HG03039 (cell line): ENCODE data around the gene PTPN1.
"Not testable (repeated sequence)": the region's sequence is repeated elsewhere in the genome, so short reads cannot be mapped to it uniquely, and the experiment has no call there.

Experiments
- ATAC-seq: cut with Tn5 transposase; IDR thresholded peaks from one replicate; pipeline ENCODE4 v1.9.1; 2021; ENCODE audit warnings: mild to moderate bottlenecking, moderate library complexity; ENCODE audit not compliant: unreplicated experiment

PTPN1 gene

DNA sequence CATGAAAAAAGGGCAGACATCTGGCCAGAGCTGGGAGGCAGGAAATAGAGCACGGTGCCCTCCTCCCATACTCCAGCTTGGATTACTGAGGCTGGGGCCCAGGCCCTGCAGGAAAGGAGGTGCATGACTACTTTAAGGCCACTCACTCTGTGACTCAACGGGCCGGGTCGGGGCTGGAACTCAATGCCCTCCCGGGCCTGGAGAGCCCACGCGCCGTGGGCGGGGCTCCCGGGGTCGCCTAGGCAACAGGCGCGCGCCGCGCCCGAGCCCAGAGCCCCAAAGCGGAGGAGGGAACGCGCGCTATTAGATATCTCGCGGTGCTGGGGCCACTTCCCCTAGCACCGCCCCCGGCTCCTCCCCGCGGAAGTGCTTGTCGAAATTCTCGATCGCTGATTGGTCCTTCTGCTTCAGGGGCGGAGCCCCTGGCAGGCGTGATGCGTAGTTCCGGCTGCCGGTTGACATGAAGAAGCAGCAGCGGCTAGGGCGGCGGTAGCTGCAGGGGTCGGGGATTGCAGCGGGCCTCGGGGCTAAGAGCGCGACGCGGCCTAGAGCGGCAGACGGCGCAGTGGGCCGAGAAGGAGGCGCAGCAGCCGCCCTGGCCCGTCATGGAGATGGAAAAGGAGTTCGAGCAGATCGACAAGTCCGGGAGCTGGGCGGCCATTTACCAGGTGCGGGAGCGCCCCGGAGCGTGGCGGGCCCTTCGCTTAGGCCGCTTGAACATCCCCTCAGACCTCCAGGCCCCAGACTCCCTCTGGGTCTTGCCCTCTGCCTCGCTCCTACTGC, at the start of gene PTPN1:
TSS of gene PTPN1 (plus strand) at position 461 of the 783 bp plus-strand sequence. CDS start at position 606, 145 bp downstream.
- ATAC-seq: peak; percentile 84

GRCh38 chr20:50460608-50461267, 49.4 kb upstream of the PTPN1 start:
- peak; percentile 51 for ATAC-seq

- ATAC-seq: no peak
These were observed 48.0 kb upstream of the PTPN1 start for GRCh38 chr20:50462093-50462690.

- no peak for ATAC-seq
These were observed 46.0 kb upstream of the PTPN1 start for GRCh38 chr20:50464026-50464724.

DNA sequence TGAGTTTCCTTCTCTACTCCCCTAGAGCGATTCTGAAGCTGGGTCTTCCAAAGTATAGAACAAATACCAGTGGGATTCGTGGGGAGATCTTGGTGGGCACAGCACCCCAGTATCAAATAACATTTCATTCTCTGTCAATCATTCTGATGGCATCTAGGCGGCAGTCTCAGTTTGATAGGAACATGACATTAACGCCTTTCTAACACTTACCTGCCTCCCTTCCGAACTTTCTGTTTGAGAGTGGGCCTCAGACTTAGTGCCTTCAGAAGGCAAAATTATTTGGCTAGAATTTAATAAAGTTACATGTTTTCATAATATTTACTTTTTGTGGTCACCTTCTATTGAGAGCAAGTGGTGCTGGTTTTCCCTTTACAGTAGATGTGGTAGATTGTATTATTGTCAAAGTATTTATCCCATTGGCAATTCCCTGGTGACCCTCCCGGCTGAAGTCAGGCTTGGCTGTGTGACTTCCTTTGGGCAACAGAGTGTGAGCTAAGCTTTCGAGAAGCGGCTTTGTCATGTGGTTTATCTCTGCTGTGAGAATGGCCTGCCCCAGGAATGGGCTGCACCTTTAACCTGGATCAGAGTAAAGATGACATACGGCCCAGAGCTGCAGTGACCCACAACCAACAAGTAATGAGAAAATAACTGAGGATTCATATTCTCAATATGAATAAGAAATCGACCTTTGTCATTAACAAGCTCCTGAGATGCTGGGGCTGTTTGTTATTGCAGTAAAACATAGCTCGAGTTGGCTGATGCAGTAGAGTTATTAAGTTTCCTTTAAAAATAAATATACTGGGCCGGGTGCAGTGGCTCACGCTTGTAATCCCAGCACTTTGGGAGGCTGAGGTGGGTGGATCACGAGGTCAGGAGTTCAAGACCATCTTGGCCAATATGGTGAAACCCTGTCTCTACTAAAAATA, 45.2 kb upstream of the PTPN1 start:
- no peak for ATAC-seq

GRCh38 chr20:50467174-50467573, 43.0 kb upstream of the PTPN1 start:
- no peak for ATAC-seq

- ATAC-seq: no peak
These were observed 42.3 kb upstream of the PTPN1 start for GRCh38 chr20:50467718-50468356.

- no peak for ATAC-seq
These were observed 41.8 kb upstream of the PTPN1 start for GRCh38 chr20:50468378-50468798.

DNA sequence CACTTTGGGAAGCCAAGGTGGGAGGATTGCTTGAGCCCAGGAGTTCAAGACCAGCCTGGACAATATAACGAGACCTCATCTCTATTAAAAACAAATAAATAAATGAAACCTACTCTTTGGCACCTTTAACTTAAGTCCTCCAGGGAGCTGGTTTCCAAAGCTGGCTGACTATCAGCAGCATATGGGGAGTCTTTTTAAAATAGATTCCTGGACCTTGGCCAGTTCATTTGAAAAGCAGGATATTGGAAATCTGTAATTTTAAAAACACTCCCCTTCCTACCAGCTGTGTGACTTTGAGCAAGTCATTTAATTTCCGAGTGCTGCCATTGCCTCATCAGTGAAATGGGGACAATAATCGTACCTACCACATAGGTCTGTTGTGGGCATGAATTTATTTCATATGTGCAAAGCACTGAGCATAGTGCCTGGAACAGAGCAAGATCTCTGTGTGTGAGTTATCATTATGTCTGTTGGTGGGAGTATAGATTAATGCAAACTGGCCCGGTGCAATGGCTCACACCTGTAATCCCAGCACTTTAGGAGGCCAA, 40.9 kb upstream of the PTPN1 start:
- ATAC-seq: no peak

- ATAC-seq: no peak
These were observed 40.4 kb upstream of the PTPN1 start for GRCh38 chr20:50469796-50470195.

DNA sequence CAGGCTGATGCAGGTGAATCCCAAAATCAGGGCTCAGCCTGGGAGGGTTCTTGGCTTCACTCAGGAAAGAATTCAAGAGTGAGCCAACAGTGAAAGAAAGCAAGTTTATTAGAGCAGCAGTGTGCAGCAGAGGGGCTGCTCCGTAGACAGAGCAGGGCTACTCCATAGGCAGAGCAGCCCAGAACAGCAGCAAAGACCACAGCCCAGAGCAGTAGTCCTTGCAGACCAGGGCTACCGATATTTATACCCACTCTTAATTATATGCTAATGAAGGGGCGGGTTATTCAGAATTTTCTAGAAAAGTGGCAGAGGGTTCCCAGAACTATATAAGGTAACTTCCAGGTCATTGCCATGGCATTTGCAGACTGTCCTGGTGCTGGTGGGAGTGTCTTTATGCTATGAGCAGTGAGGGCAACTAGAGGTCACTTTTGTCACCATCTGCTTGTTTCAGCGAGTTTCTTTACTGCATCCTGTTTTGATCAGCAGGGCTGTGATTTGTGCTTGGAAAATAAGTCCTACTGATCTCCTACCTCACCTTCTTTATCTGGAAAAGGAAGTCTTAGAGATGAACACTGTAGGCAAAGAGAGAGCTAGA, 39.8 kb upstream of the PTPN1 start:
- ATAC-seq: no peak

DNA sequence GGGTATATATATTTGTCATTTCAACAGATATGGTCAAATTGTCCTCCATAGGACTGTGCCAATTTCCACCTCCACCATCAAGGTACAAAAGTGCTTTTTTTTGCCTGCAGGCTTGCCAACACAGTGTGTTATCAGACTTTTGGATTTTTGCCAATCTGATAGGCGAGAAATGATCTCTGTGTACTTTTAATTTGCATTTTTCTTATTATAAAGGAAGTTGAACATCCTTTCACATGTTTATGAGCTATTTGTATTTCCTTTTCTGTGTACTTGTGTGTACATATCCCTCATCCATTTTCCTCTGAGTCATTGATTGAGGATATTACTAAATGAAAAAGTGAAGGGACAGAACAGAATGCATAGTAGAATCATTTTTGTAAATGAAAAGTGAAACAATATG, 39.0 kb upstream of the PTPN1 start:
- ATAC-seq: no peak

DNA sequence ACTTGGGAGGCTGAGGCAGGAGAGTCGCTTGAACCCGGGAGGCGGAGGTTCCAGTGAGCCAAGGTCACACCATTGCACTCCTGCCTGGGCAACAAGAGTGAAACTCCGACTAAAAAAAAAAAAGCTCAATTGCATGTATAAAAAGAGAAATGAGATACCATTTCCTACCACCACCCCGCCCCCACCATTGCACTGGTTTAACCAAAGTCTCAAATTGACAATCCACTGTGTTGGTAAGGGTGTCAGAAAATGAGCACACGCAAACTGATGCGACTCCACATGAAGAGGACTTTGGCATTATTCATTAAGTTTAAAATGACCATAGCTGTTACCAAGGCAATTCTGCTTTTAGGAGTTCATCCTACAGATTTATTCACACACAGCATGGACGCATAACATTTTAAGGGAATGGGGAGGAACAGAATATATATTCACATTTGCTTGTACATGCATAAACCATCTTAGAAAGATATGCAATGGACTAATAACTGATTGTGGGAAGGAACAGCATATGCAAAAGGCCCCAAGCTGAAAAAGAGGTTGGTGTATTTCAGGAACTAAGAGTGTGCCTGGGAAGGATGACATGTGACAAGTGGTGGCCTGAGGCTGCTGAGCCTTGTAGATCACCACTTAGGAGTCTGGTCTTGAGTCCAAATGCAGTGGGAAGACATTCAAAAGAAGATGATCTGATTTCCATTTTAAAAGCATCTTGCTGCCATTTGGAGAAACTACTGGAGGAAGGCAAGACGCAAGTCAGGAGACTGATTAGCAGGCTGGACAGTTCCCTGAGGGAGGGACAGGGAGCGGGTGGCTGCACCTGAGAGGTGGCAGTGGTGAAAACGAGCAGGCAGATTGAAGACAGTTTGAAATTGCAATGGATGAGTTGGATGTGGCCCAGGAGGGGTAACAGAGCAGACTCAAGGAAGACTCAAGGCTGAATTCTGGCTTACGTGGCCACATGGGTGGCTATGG, 37.2 kb upstream of the PTPN1 start:
- ATAC-seq: no peak

- not testable (repeated sequence) for ATAC-seq
These were observed 35.8 kb upstream of the PTPN1 start for GRCh38 chr20:50474356-50474755.

GRCh38 chr20:50475681-50476292, 34.4 kb upstream of the PTPN1 start:
- no peak for ATAC-seq

- no peak for ATAC-seq
These were observed 32.8 kb upstream of the PTPN1 start for GRCh38 chr20:50477239-50477872.
